CD4-positive, alpha-beta T cell treated with Interleukin-12 subunit alpha and Interleukin-12 subunit beta, for 1 hour (primary cell): Measurements from ENCODE around the gene BRME1.

ENCODE experiments used
- DNase-seq: peaks from one replicate; pipeline ENCODE4 v3.0.0-alpha.2; 2020

BRME1 gene

DNA sequence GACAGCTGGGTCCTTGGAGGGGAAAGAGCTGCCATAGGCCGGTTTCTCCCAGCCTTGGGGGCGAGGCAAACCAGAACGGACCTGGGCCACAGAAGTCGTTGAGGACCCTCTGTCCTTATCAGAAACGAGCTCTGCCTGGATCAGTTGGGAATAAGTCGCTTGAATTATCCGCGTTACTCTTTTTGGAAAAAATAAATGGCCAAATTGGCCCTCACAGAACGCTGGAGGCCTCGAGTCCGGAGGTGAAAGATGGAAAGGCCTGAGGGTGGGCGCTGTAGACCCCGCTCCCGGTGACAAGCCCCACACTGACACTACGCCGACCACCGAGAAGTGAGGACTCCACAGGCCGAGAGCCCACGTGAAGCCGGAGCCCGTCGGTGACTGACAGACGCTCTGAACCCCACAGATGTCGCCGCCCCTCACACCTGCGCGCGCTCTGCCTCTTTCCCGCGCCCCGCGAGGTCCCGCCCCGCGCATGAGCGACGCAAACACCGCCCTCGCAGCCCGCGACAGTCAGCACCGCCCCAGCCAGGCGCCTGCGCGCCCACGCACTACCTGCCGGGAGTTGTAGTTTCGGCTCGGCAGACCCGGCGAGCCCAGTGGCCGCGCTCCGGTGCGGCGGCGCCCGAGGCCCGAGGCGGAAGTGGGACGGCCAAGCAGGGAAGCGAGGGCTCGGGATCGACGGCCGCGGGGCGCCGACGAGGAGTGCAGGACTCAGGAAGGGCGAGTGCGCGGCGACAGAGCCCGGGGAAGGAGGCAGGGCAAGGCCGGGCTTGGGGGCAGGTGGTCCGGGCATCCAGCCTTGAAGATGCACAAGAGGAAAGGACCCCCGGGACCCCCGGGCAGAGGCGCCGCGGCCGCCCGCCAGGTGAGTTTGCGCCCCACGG is at the start of gene BRME1, which contains the start of gene CC2D1A:
Gene BRME1 (minus strand): TSS at position 484 of the 887 bp plus-strand sequence. CDS start 1,225 bp downstream, outside the sequence.
Gene CC2D1A (plus strand): TSS at position 568 of the 887 bp plus-strand sequence. CDS start 241 bp downstream, at position 809.
- peak; percentile 95 for DNase-seq

DNA sequence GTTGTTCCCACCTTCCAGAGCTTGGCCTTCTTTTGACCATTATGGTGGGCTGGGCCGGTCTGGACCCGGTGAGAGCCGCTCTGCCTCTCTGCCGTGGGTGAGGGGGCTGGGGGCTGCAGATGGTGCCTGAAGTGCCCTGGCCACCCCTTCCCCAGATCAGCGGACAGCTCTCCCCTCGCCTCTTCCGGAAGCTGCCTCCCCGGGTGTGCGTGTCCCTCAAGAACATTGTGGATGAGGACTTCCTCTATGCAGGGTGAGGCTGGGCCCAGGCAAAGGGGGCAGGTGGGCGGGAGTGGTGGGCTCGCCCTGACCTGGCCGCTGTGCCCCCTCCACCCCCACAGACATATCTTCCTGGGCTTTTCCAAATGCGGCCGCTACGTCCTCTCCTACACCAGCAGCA is 48.3 kb upstream of the BRME1 start:
- DNase-seq, result no peak

DNA sequence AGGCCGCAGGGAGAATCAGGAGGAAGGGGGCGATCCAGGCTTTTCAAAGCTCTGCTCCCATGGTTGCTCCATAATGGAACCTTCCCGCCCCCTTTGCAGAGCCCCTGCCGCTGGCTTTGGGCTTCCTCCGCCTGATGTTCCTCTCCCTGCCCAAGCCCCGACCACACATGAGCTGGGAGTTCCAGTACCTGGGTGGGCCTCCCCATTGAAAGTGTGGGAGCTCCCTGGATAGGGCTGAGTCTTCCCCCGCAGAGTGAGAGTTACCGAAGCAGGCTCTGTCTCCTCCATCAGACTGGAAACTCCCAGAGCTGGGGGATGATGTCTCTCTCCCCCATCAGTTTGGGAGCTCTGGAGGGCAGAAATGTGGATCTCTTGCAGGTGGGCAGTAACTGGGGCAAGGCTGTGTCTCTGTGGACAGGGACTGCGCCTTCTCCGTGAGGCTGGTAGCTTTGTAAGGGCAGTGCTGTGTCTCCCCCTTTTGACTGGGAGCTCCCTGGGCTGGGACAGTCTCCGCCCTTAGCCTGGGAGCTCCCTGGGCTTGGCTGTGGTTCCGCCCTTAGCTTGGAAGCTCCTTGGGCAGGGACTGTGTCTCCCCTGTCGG is 47.1 kb upstream of the BRME1 start:
- no peak for DNase-seq

DNA sequence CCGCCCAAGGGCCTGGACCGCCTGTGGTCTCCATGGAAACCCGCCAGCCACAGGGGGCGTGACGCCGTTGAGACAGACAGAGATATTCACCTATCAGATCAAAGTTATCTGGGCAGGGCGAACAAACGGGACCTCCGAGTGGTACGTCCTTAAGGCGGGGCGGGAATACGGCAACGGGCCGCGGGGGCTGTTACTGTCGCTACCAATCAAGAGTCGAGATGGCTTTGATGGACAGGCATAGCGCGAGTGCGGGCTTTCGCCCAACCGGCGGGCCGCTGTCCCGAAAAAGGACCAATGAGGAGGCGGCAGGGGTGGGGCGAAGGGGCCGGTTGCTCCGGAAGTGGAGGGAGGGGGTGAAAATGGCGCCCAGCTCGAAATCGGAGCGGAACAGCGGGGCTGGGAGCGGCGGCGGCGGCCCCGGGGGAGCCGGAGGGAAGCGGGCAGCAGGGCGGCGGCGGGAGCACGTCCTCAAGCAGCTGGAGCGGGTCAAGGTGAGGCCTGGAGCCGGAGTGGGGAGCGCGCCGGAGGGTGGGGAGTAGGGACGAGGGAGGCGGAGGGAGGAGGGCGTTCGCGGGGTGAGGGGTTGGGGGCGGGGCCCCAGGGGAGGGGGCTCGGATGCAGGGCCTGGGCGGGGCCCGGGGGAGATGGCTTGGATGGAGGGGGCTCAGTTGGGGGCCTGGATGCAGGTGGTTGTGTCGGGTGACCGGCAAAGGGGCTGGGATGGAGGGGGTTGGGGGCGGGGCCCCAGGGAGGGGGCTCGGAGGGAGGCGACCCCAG is 46.4 kb upstream of the BRME1 start, which contains the start of gene DCAF15:
Gene DCAF15 (plus strand): TSS at position 356 of the 777 bp plus-strand sequence. CDS start 4 bp downstream, at position 360.
- DNase-seq, result peak; percentile 100

DNA sequence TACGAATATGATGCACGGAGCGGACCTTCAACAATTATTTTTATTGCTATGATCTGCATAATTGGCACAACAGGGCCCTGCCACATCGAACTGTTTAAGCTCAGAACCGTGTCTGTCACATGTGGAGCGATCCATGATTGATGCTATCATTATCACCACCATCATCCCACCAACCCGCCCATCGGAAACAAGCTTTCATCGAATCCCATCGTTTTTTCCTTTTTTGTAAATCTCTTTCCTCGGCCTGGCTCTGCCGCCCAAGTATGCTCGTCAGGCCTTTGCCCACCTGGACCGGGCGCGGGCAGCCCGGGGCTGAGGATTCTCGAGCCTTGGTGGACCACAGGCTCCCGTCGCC is 45.9 kb upstream of the BRME1 start:
- no peak for DNase-seq

DNA sequence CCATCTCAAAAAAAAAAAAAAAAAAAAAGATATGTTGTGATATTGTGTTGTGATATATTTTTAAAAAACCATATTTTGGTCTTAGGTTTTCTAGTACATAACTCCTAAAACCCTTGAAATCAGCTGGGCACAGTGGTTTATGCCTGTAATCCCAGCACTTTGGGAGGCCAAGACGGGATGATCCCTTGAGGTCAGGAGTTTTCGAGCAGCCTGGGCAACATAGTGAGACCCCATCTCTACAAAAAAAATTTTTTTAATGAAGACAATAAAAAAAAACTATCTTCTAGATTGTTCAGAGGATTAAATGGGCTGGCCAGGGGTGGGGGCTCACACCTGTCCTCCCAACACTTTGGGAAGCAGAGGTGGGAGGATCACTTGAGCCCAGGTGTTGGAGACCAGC is 45.1 kb upstream of the BRME1 start:
- DNase-seq, result no peak

DNA sequence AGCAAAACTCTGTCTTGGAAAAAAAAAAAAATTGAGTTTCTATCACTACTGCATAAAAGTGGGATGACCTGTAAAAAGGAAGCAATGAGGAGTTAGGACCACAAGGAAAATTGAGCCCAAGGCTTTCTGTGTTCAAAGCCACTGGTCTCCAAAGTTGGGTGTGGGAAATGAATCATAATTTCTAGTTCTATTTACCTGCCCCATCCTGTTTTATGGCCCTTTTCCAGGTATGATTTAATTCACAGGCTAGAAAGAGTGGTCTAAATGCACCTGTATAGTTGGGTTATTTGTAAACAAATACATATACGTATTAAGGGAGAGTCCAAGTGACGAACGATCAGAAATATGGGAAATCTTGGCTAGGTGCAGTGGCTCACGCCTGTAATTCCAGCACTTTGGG is 40.5 kb upstream of the BRME1 start:
- no peak for DNase-seq

DNA sequence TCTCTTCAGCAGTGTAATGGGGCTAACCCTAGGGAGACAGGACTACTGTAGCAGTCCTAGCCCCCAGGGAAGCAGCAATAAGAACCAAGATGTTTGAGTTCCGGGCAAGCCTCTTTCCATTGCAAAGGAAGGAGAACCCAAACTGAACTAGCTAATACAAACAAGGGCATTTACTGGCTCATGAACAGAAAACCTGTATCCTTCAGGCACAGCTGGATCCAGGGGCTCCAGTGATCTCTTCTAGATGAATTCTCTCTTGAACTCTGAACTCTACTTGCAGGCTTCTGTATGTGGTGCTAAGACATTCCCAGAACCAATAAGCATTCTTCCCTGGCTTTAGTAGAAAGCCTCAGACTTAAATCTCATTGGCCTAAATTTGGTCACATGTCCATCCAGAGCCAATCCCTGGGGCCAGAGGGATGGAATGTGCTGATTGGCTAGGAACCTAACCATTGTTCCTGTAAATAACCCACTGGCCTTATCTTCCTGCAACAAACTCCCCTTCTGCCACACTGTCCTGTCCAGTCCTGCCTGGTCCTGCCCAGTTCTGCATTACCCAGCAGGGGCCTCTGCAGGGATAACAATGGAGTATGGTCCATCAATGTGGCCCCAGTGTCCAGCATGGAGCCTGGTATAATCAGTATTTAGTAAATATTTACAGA is 36.2 kb upstream of the BRME1 start:
- no peak for DNase-seq

DNA sequence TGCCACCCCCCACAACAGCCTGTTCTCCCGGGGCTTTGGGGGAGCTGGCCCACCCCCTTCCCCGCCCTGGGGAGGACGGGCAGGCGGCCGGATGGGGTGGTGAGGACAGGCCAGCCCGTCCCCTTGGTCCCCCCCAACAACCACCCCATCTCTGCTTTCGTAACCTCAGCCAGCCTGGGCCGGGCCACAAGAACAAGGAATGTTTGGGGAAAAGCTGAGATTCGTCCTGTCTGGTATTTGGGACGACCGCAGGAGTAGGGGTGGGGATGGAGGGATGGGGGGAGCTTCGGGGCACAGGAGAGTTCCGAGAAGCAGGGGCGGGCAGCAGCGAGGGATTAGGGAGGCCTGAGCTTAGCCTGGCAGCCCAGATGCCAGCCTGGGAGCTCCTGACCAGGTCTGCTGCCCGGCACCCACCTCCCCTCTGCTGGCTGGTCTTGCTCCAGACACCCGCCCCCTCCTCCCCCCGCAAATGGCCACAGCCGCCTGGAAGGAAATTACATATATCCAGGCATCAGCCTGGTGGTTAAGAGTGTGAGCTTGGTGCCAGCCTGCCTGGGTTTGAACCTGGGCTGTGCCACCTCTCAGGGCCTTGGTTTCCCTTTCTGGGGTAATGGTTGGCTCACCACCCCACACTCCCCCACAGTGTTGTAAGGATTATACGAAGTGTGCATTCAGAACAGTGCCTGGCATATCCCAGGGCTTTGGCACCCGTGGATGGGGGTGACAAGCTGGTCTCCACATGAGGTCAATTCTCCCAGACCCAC is 32.6 kb upstream of the BRME1 start, which contains the start of gene PODNL1:
Gene PODNL1 (minus strand): TSS at position 117 of the 764 bp plus-strand sequence. CDS start 236 bp downstream, outside the sequence.
- no peak for DNase-seq

DNA sequence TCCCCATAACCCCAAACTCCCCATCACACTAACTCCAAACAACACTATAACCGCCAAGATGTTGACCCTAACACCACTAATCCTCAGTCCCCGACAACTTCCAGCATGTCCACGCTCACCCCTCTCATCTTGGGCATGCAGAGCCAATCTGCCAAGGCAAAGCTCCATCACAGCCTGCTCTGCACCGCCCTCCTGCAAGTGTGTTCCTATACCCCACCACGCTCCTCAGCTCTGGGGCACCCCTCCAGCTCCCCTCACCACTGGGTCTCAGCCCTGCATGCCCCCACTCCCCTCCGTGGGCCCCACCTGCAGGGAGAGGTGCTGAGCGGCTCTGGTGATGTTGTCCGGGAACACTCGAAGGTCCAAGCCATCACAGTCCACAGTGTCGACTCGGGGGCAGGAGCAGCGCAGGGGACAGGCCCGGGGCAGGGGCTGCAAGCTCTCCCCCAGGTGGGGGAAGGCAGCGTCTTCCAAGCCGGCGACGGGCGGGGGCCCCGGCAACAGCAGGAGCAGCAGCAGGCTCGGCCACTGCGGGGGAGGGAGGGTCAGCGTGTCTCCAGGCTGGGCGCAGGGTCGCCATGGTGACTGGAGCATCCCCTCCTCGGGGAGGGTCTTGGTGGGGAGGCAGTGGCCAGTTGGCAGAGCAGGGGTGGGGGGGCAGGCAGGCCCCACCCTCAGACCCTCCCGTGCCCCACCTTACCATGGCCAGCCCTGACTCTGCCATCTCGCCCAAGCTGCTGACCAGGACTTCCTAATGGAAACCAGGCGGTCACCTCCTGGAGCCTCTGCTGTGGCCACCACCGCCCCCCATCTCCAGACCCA is 31.8 kb upstream of the BRME1 start:
- DNase-seq, result no peak

DNA sequence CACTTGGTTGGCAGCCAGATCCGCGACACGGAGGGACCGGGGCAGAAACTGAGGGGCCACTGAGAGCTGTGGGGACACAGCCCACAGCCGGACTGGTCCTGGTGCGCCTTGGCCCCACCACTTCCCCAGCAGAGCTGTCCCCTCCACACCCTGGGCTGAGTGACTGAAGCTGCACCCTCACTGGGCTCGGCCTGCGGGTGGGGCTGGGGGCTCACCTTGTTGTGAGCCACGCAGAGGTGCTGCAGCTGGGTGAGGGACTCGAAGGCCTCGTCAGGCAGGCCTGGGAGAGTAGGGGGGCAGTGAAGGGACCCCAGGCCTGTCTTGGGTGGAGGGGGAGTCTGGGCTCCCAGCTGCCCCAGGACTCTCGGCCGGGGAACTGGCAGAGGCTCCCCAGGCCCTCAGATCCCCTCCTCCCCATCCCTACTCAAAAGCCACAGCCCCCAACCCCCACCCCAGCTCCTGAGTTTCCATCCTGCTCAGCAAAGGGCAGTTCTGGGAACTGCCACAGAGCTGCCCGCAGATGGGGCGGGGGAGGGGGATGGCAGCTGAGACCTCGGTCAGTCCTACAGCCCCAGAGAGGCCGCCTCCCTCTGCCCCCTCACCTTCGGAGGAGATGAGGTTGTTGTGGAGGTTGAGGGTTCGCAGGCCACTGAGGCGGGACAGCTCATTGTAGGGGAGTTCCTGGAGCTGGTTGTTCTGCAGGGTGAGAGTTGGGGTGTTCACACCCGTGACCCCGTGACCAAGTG is 30.0 kb upstream of the BRME1 start:
- DNase-seq, result no peak

DNA sequence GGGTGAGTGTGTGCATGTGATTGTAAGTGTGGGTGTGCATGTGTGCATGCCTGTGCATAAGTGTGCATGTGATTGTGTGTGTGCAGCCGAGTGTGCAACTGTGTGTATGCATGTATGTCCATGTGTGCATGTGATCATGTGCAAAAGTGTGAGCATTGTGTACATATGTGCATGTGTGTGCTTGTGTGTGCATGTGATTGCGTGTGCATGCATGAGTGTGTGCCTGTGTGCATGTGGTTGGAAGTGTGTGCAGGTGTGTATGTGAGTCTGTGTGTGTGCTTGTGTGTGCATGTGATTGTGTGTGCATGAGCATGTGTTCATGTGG is 28.8 kb upstream of the BRME1 start:
- DNase-seq, result no peak

DNA sequence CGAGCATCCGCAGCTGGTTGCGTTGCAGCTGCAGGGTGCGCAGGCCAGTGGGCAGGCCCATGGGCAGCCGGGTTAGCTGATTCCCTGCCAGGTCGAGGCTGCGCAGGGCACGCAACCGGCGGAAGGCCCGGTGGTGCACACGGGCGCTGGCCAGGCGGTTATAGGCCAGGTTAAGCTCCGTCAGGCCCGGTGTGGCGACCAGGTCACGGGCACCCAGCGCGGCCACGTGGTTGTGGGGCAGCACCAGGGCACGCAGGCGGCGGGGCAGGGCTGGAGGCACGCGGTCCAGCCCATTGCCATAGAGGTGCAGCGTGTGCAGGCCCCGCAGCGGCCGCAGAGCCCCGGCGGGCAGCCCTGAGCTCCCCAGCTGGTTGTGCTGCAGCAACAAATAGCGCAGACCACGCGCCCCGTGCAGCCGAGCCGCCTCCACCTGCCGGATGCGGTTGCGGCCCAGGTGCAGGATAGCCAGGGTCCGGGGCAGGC is 27.0 kb upstream of the BRME1 start:
- no peak for DNase-seq

DNA sequence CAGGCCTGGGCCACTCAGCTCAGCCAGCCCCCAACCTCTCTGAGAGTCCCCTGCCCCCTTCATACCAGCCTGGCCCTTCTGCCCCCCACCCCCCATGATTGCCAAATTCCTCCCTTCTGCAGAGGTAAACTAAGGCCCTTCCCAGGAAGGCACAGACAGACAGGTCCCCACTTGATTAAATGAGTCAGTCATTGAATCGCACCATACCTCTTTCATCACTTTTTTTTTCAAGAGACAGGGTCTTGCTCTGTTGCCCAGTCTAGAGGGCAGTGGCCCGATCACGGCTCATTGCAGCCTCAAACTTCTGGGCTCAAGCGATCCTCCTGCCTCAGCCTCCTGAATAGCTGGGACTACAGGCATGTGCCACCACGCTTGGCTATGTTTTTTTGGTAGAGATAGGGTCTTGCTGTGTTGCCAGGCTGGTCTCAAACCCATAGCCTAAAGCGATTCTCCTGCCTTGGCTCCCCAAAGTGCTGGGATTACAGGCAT is 26.3 kb upstream of the BRME1 start:
- no peak for DNase-seq

DNA sequence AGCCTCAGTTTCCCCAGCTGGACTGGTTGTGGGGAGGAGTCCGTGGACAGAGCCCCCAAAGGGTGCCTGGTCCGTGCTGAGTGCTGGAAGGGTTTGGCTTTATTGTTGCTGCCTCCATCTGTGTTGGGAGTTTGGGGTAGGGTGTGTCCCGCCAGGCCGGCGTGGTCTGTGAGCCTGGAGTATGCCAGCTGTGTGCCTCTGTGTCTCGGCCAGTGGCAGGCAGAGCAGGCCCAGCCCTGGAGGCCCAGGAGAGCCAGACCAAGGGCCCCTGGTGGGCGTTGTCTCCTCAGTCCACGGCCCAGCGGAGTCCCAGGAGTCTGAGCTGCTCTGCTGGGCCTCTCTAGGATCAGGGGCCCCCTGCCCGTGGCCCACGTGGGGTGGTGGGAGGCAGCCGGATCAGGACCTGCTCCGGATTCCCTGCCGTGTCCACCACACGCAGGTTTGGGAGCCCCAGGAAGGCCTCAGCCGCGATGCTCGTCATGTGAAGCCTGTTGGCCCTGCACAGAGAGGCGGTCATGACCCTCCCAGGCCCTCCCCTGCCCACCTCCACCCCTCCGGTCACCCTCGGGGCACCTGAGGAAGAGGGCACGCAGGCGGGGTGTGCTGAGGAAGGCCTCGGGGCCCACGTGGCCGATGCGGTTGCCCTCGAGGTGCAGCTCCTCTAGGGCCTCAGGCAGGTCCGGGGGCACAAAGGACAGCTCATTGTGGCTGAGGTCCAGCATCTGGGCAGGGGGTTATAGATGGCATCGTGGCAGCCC is 25.7 kb upstream of the BRME1 start:
- no peak for DNase-seq

DNA sequence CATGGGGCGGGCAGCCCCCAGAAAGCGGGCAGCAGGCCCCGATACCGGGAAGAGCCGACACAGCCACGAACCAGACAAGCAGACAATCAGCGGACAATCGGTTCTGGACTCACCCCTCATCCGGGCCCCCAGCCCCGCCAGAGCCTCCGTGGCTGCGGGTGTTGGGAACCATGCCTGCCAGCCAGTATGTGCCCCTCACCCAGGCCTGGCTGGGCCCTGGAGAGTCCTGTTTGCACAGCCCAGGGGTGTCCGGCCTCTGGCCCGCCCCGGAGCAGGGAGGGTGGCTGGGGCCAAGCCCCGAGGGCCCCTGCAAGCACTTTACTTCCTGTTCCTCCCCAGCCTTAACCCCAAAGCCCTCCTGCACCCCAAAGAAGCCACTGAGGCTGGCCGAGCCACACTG is 24.5 kb upstream of the BRME1 start:
- no peak for DNase-seq

DNA sequence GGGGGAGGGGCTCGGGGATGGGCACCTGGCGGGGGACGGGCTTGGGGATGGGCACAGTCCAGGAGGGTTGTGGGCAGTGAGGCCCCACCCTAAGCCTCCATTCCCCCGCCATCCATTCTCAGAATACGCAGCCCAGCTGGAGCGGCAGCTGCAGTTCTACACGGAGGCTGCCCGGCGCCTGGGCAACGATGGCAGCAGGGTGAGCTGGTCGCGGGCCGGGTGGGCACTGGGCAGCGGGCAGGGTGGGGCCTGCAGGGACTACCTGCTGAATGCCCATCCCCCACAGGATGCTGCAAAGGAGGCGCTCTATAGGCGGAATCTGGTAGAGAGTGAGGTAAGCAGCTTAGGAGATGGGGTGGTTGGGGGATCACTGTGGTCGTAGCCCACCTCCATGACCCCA is 24.0 kb upstream of the BRME1 start:
- DNase-seq, result no peak

DNA sequence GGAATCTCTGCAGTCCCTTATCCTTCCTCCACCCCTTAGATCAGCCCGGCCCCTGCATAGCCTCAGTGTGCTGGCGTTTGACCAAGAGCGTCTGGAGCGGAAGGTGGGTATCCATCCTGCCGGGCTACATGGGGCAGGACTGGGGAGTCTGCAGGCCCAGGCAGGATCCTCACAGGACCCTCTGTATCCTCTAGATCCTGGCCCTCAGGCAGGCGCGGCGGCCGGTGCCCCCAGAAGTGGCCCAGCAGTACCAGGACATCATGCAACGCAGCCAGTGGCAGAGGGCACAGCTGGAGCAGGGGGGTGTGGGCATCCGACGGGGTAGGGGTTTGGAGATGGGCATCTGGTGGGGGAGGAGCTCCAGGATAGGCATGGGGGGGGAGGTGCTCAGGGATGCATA is 23.4 kb upstream of the BRME1 start:
- no peak for DNase-seq

DNA sequence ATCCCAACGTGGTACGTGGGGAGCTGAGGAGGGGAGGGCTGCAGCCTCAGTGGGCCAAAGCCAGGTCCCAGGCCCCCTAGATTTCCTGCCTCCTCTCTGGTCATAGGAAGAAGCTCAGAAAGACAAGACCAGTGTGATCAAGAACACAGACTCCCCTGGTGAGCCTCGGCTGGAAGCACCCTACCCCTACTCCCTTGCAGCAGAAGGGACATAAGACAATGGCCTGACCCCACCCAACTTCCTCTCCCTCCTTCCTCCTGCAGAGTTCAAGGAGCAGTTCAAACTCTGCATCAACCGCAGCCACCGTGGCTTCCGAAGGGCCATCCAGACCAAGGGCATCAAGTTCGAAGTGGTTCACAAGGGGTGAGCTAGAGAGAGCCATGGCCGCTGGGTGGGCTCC is 20.8 kb upstream of the BRME1 start:
- no peak for DNase-seq
